Fibroblast of lung (primary cell): ENCODE results near the gene CLOCK. TPM values are rescaled to one million over a fixed set of nuclear protein-coding genes. Genes with fewer than 3 reads are reported as not detected.
"Not testable (repeated sequence)": the region's sequence is repeated elsewhere in the genome, so short reads cannot be mapped to it uniquely, and the experiment has no call there.

Experiments used
- DNase-seq, 2 donors: peaks; one replicate each; pipeline versions ENCODE4 v3.0.0 to v3.0.0-alpha.2; 2010; ENCODE audit warnings: low read depth in 2 of 2
- H2AFZ ChIP-seq: 2 replicates; pipeline ENCODE4 v1.5.1; 2012; ENCODE audit warnings: low read length, control low read depth, inconsistent platforms
- H3K27ac ChIP-seq: 2 replicates; pipeline ENCODE4 v1.5.1; 2011; ENCODE audit warnings: low read length, control low read depth; ENCODE audit not compliant: insufficient read depth
- H3K27me3 ChIP-seq: 2 replicates; pipeline ENCODE4 v1.5.1; 2011; ENCODE audit warnings: mild to moderate bottlenecking, low read length; ENCODE audit not compliant: control insufficient read depth, insufficient read depth
- H3K36me3 ChIP-seq: 2 replicates; pipeline ENCODE4 v1.5.1; 2011; ENCODE audit warnings: low read length; ENCODE audit not compliant: control insufficient read depth, insufficient read depth
- H3K4me1 ChIP-seq: 2 replicates; pipeline ENCODE4 v1.5.1; 2011; ENCODE audit warnings: low read length; ENCODE audit not compliant: control insufficient read depth, insufficient read depth; ENCODE audit errors: extremely low read depth
- H3K4me2 ChIP-seq: 2 replicates; pipeline ENCODE4 v1.5.1; 2011; ENCODE audit warnings: low read length, control low read depth; ENCODE audit not compliant: insufficient read depth; ENCODE audit errors: extremely low read depth
- H3K4me3 ChIP-seq, 4 experiments: fragments of 200-600 bp in 1 of 4; sonication (generic) in 1 of 4; replicated peaks in 1 of 4; 2 replicates each; pipeline ENCODE4 v1.5.1; 2011 to 2016; ENCODE audit warnings: low read length in 4 of 4, low read depth in 3 of 4, mild to moderate bottlenecking in 3 of 4, control low read depth in 2 of 4, inconsistent platforms in 1 of 4, mixed read lengths in 1 of 4; ENCODE audit not compliant: insufficient read depth in 1 of 4; ENCODE audit errors: control extremely low read depth in 1 of 4
- H3K79me2 ChIP-seq: 2 replicates; pipeline ENCODE4 v1.5.1; 2012; ENCODE audit warnings: mild to moderate bottlenecking, low read length, inconsistent platforms; ENCODE audit not compliant: control insufficient read depth, insufficient read depth
- H3K9ac ChIP-seq: 2 replicates; pipeline ENCODE4 v1.5.1; 2011; ENCODE audit warnings: mild to moderate bottlenecking, low read length, control low read depth; ENCODE audit not compliant: insufficient read depth
- H3K9me3 ChIP-seq: 2 replicates; pipeline ENCODE4 v1.5.1; 2012; ENCODE audit warnings: low read depth, low read length; ENCODE audit not compliant: control insufficient read depth, insufficient read depth
- H4K20me1 ChIP-seq: 2 replicates; pipeline ENCODE4 v1.5.1; 2011; ENCODE audit warnings: low read length; ENCODE audit not compliant: control insufficient read depth, insufficient read depth; ENCODE audit errors: extremely low read depth
- CTCF ChIP-seq, 2 donors: IDR thresholded peaks in 1 of 2; conservative IDR thresholded peaks in 1 of 2; 1 replicate in 1 of 2; 2 replicates in 1 of 2; pipeline ENCODE4 v1.5.1; 2011 to 2012; ENCODE audit warnings: low read length in 2 of 2, control low read depth in 1 of 2, inconsistent platforms in 1 of 2, low read depth in 1 of 2, mild to moderate bottlenecking in 1 of 2
- EZH2 ChIP-seq: IDR thresholded peaks from 2 replicates; pipeline ENCODE4 v1.5.1; 2012; ENCODE audit warnings: low read length, control low read depth, mild to moderate bottlenecking; ENCODE audit errors: missing control alignments
- polyA plus RNA-seq, 2 donors: library from polyadenylated mRNA; depleted of rRNA in 1 of 2; stranded (reverse) in 1 of 2; unstranded in 1 of 2; fragments of >200 nt; gene quantifications; 2 replicates each; pipeline ENCODE4 v1.2.1, GENCODE V29; 2011 to 2012; ENCODE audit warnings: missing spikeins in 1 of 2
- total RNA-seq: library from RNA; depleted of rRNA; stranded (reverse); fragments of >200 nt; gene quantifications from 2 replicates; pipeline ENCODE4 v1.2.1, GENCODE V29; 2014

Gene CLOCK
- total and polyA plus RNA-seq, 2 donors (not counting 1 experiment from before 2014, with no cell fraction given): 26.1 to 27.4 TPM

- no peak for TF ChIP-seq CTCF (conservative IDR thresholded peaks at IDR 0.05 in 1 of 2, IDR thresholded peaks at IDR 0.05 in 1 of 2; ENCODE audit: low read depth in 1 of 2, low read length in 2 of 2)
- no peak for TF ChIP-seq EZH2
- no peaks in the 10 kb centered on the region for H3K79me2 ChIP-seq
- H3K27me3 ChIP-seq: no peaks in the 10 kb centered on the region
- H2AFZ ChIP-seq: no peak overlapping the region
- no peak overlapping the region for H3K4me2 ChIP-seq
- no peak overlapping the region for H3K4me3 ChIP-seq
- no peaks in the 10 kb centered on the region for H3K9me3 ChIP-seq
- no peaks in the 10 kb centered on the region for H3K4me1 ChIP-seq
- DNase-seq: no peak
- H4K20me1 ChIP-seq: no peaks in the 10 kb centered on the region
- H3K9ac ChIP-seq: no peak overlapping the region
- H3K27ac ChIP-seq: no peak overlapping the region
- H3K36me3 ChIP-seq: no peaks in the 10 kb centered on the region
Measured at GRCh38 chr4:55588160-55588559, 41.5 kb upstream of the CLOCK start.

GRCh38 chr4:55582773-55583172 lies 36.1 kb upstream of the CLOCK start:
- H3K27ac ChIP-seq, H3K9ac ChIP-seq, H3K27me3 ChIP-seq, H3K79me2 ChIP-seq, H3K4me2 ChIP-seq, H3K4me3 ChIP-seq, H2AFZ ChIP-seq, H3K9me3 ChIP-seq, H4K20me1 ChIP-seq, H3K4me1 ChIP-seq, H3K36me3 ChIP-seq, DNase-seq: not testable (repeated sequence)

- Histone ChIP-seq H3K4me3 (no peak overlapping the region), H3K9ac (no peak overlapping the region), H3K79me2 (no peaks in the 10 kb centered on the region), H3K9me3 (no peaks in the 10 kb centered on the region), H3K36me3 (no peaks in the 10 kb centered on the region), H3K4me1 (no peaks in the 10 kb centered on the region), H4K20me1 (no peaks in the 10 kb centered on the region), H2AFZ (no peak overlapping the region), H3K27me3 (no peaks in the 10 kb centered on the region), H3K4me2 (no peak overlapping the region), H3K27ac (no peak overlapping the region)
- TF ChIP-seq EZH2 (no peak), CTCF (conservative IDR thresholded peaks at IDR 0.05 in 1 of 2, IDR thresholded peaks at IDR 0.05 in 1 of 2; ENCODE audit: low read depth in 1 of 2, low read length in 2 of 2) (no peak)
- DNase-seq: no peak
Measured at GRCh38 chr4:55578341-55579010, 31.8 kb upstream of the CLOCK start.
